Measurements from ENCODE around the gene CRYGN. TPM values are rescaled to one million over a fixed set of nuclear protein-coding genes. Genes with fewer than 3 reads are reported as not detected.

Gene CRYGN
- total RNA-seq, 1 donor from 2014 or later: 0.16 TPM

GRCh38 chr7:151457534-151457933, 17.6 kb upstream of the CRYGN start:
- peaks cover 30% of the 10 kb centered on the region for H3K4me1 Mint-ChIP-seq
- no peaks in the 10 kb centered on the region for H3K27me3 Mint-ChIP-seq (ENCODE audit: low read depth)
- H3K36me3 Mint-ChIP-seq (ENCODE audit: low read depth): peaks cover 8% of the 10 kb centered on the region

GRCh38 chr7:151456782-151457181, 16.8 kb upstream of the CRYGN start:
- no peak overlapping the region for H3K4me3 Mint-ChIP-seq
- H3K27me3 Mint-ChIP-seq (ENCODE audit: low read depth): no peaks in the 10 kb centered on the region
- H3K9me3 Mint-ChIP-seq: no peaks in the 10 kb centered on the region
- no peak for DNase-seq (ENCODE audit: low read depth, low spot score)
- TF ChIP-seq CTCF (conservative IDR thresholded peaks at IDR 0.05): no peak
- peaks cover 3% of the 10 kb centered on the region for H3K36me3 Mint-ChIP-seq (ENCODE audit: low read depth)
- H3K27ac Mint-ChIP-seq (ENCODE audit: unreplicated experiment): no peak overlapping the region
- H3K4me1 Mint-ChIP-seq: peaks cover 30% of the 10 kb centered on the region

More at GRCh38 chr7:151457534-151457933, 17.6 kb upstream of the CRYGN start:
- Mint-ChIP-seq H3K27ac (ENCODE audit: unreplicated experiment) (no peak overlapping the region), H3K4me3 (no peak overlapping the region), H3K9me3 (peaks cover 1% of the 10 kb centered on the region)
- no peak for DNase-seq (ENCODE audit: low read depth, low spot score)
- no peak for TF ChIP-seq CTCF (conservative IDR thresholded peaks at IDR 0.05)

- Mint-ChIP-seq H3K27me3 (ENCODE audit: low read depth) (no peaks in the 10 kb centered on the region), H3K36me3 (ENCODE audit: low read depth) (peaks cover 3% of the 10 kb centered on the region), H3K9me3 (no peaks in the 10 kb centered on the region), H3K4me3 (no peak overlapping the region), H3K4me1 (peaks cover 30% of the 10 kb centered on the region), H3K27ac (ENCODE audit: unreplicated experiment) (no peak overlapping the region)
- no peak for TF ChIP-seq CTCF (conservative IDR thresholded peaks at IDR 0.05)
- DNase-seq (ENCODE audit: low read depth, low spot score): no peak
These were observed 16.3 kb upstream of the CRYGN start for GRCh38 chr7:151456276-151456675.

- Mint-ChIP-seq H3K4me3 (no peak overlapping the region), H3K4me1 (peaks cover 28% of the 10 kb centered on the region), H3K27me3 (ENCODE audit: low read depth) (no peaks in the 10 kb centered on the region), H3K36me3 (ENCODE audit: low read depth) (peaks cover 3% of the 10 kb centered on the region), H3K27ac (ENCODE audit: unreplicated experiment) (no peak overlapping the region), H3K9me3 (no peaks in the 10 kb centered on the region)
- DNase-seq (ENCODE audit: low read depth, low spot score): no peak
- no peak for TF ChIP-seq CTCF (conservative IDR thresholded peaks at IDR 0.05)
These were observed 15.7 kb upstream of the CRYGN start for GRCh38 chr7:151455690-151456089.

- H3K27me3 Mint-ChIP-seq (ENCODE audit: low read depth): no peaks in the 10 kb centered on the region
- H3K9me3 Mint-ChIP-seq: no peaks in the 10 kb centered on the region
- no peak for TF ChIP-seq CTCF (conservative IDR thresholded peaks at IDR 0.05)
- no peak overlapping the region for H3K4me3 Mint-ChIP-seq
- peak overlapping the region; percentile 14 for H3K27ac Mint-ChIP-seq (ENCODE audit: unreplicated experiment)
- H3K4me1 Mint-ChIP-seq: peaks cover 21% of the 10 kb centered on the region
- H3K36me3 Mint-ChIP-seq (ENCODE audit: low read depth): no peaks in the 10 kb centered on the region
- DNase-seq (ENCODE audit: low read depth, low spot score): no peak
These were observed 15.1 kb upstream of the CRYGN start for GRCh38 chr7:151454932-151455530.

Measured in neural crest cell (in vitro differentiated cells).